Hypothalamus (tissue), 51 donors: ENCODE measurements around the gene DGKH.
"Not testable (repeated sequence)": the region's sequence is repeated elsewhere in the genome, so short reads cannot be mapped to it uniquely, and the experiment has no call there.

Experiments
- DNase-seq, 51 donors: peaks; one replicate each; lab custom pipeline; 2025; lab: John Stamatoyannopoulos, UW

Gene DGKH

GRCh38 chr13:42219051-42219450 is 170.6 kb downstream of the DGKH start:
- DNase-seq = no peak

- no peak for DNase-seq
Observed at GRCh38 chr13:42219876-42220275, 171.4 kb downstream of the DGKH start.

- DNase-seq = no peak
Observed at GRCh38 chr13:42221121-42221765, 172.8 kb downstream of the DGKH start.

GRCh38 chr13:42223681-42224080 is 175.2 kb downstream of the DGKH start:
- DNase-seq = no peak

- DNase-seq = no peak
Observed at GRCh38 chr13:42225051-42225450, 176.6 kb downstream of the DGKH start.

- DNase-seq = not testable (repeated sequence)
Observed at GRCh38 chr13:42226759-42227158, 178.3 kb downstream of the DGKH start.

GRCh38 chr13:42228527-42228926 is 180.1 kb downstream of the DGKH start:
- DNase-seq = no peak

GRCh38 chr13:42229287-42229686 is 180.8 kb downstream of the DGKH start:
- no peak for DNase-seq

GRCh38 chr13:42232671-42233070 is 184.2 kb downstream of the DGKH start:
- no peak for DNase-seq

- DNase-seq = no peak
Observed at GRCh38 chr13:42233726-42234125, 185.3 kb downstream of the DGKH start.

GRCh38 chr13:42239161-42239560 is 190.7 kb downstream of the DGKH start:
- DNase-seq = no peak

- DNase-seq = no peak
Observed at GRCh38 chr13:42239644-42240043, 191.2 kb downstream of the DGKH start.

- DNase-seq = peak in 1 of 51 donors; percentile 0
Observed at GRCh38 chr13:42246541-42246940, 198.1 kb downstream of the DGKH start.

GRCh38 chr13:42247883-42248282 is 199.4 kb downstream of the DGKH start:
- DNase-seq = no peak

GRCh38 chr13:42255886-42256285 is 207.4 kb downstream of the DGKH start:
- no peak for DNase-seq

- DNase-seq = no peak
Observed at GRCh38 chr13:42258747-42259146, 210.3 kb downstream of the DGKH start.

GRCh38 chr13:42259515-42259914 is 211.1 kb downstream of the DGKH start:
- no peak for DNase-seq

- no peak for DNase-seq
Observed at GRCh38 chr13:42260903-42261654, 212.6 kb downstream of the DGKH start.

- DNase-seq = no peak
Observed at GRCh38 chr13:42266473-42266872, 218.0 kb downstream of the DGKH start.

GRCh38 chr13:42270160-42270856 is 221.9 kb downstream of the DGKH start:
- no peak for DNase-seq

- no peak for DNase-seq
Observed at GRCh38 chr13:42270857-42271215, 222.4 kb downstream of the DGKH start.
